HL-60 (cell line): Measurements from ENCODE around the gene ACVR2A.

ENCODE experiments used
- DNase-seq, 2 experiments: peaks; one replicate each; pipeline ENCODE4 v3.0.0-alpha.2; 2010 to 2020; ENCODE audit warnings: low read depth in 1 of 2, low spot score in 1 of 2
- H3K27ac ChIP-seq: fragments of 250-450 bp; sonication (Bioruptor Pico); replicated peaks from 2 replicates; pipeline ENCODE4 v1.5.1; 2020; ENCODE audit warnings: mild to moderate bottlenecking, moderate library complexity
- H3K27me3 ChIP-seq: fragments of 250-450 bp; sonication (Bioruptor Pico); 2 replicates; pipeline ENCODE4 v1.5.1; 2021; ENCODE audit warnings: mild to moderate bottlenecking, moderate library complexity; ENCODE audit not compliant: insufficient read depth, poor library complexity, severe bottlenecking
- H3K4me3 ChIP-seq: replicated peaks from 2 replicates; pipeline ENCODE4 v1.5.1; 2011; ENCODE audit warnings: mild to moderate bottlenecking, control low read depth, low read length; ENCODE audit not compliant: insufficient read depth
- GABPA ChIP-seq: IDR thresholded peaks from 2 replicates; pipeline ENCODE4 v1.6.1; 2012; ENCODE audit warnings: low read depth
- POLR2AphosphoS5 ChIP-seq: IDR thresholded peaks from 2 replicates; pipeline ENCODE4 v1.6.1; 2012; ENCODE audit warnings: low read depth
- SPI1 ChIP-seq: IDR thresholded peaks from 2 replicates; pipeline ENCODE4 v1.6.1; 2012; ENCODE audit warnings: low read depth, mild to moderate bottlenecking, borderline replicate concordance
- TF ChIP-seq, protein P1 (sequence below): IDR thresholded peaks from one replicate; pipeline ENCODE4 v1.5.1; 2011; ENCODE audit warnings: low read length, control low read depth, inconsistent platforms; ENCODE audit not compliant: insufficient read depth
- TF ChIP-seq, protein P2 (sequence below): IDR thresholded peaks from 2 replicates; pipeline ENCODE4 v1.6.1; 2012; ENCODE audit warnings: low read depth; ENCODE audit not compliant: insufficient replicate concordance

Gene ACVR2A

DNA sequence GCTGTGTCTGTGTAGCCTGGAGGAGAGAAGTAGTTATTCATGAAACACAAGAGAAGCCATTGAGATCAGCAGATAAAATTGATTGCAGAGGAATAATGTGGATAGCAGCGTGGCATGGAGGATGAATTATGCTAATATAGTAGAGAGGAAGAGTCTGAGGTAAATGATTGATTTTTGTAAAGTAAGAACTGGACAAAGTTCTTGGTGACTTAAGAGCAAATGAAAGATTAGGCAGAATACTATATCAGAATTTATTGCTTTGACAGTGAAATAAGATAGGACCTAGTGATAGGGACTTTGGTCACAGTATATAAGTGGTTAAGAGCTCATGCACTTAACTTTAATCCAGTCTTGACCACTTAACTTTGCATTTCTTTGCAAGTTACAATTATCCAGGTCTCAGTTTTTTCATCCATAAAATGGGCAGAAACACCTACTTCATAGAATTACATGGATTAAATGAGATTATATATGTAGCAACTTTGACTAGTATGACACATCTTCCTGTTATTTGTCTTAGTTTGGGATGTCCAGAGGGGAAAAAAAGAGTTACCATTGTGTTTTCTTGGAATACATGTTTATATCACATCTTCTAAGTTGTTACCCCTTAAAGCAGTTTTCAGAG, 29.1 kb downstream of the ACVR2A start:
- H3K27me3 ChIP-seq, result peaks cover 3% of the 10 kb centered on the region
- H3K4me3 ChIP-seq, result no peak overlapping the region
- no peak for DNase-seq
- TF ChIP-seq GABPA (no peak), SPI1 (no peak), POLR2AphosphoS5 (no peak)
- TF ChIP-seq, protein P1, sequence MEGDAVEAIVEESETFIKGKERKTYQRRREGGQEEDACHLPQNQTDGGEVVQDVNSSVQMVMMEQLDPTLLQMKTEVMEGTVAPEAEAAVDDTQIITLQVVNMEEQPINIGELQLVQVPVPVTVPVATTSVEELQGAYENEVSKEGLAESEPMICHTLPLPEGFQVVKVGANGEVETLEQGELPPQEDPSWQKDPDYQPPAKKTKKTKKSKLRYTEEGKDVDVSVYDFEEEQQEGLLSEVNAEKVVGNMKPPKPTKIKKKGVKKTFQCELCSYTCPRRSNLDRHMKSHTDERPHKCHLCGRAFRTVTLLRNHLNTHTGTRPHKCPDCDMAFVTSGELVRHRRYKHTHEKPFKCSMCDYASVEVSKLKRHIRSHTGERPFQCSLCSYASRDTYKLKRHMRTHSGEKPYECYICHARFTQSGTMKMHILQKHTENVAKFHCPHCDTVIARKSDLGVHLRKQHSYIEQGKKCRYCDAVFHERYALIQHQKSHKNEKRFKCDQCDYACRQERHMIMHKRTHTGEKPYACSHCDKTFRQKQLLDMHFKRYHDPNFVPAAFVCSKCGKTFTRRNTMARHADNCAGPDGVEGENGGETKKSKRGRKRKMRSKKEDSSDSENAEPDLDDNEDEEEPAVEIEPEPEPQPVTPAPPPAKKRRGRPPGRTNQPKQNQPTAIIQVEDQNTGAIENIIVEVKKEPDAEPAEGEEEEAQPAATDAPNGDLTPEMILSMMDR, result no peak
- TF ChIP-seq, protein P2, sequence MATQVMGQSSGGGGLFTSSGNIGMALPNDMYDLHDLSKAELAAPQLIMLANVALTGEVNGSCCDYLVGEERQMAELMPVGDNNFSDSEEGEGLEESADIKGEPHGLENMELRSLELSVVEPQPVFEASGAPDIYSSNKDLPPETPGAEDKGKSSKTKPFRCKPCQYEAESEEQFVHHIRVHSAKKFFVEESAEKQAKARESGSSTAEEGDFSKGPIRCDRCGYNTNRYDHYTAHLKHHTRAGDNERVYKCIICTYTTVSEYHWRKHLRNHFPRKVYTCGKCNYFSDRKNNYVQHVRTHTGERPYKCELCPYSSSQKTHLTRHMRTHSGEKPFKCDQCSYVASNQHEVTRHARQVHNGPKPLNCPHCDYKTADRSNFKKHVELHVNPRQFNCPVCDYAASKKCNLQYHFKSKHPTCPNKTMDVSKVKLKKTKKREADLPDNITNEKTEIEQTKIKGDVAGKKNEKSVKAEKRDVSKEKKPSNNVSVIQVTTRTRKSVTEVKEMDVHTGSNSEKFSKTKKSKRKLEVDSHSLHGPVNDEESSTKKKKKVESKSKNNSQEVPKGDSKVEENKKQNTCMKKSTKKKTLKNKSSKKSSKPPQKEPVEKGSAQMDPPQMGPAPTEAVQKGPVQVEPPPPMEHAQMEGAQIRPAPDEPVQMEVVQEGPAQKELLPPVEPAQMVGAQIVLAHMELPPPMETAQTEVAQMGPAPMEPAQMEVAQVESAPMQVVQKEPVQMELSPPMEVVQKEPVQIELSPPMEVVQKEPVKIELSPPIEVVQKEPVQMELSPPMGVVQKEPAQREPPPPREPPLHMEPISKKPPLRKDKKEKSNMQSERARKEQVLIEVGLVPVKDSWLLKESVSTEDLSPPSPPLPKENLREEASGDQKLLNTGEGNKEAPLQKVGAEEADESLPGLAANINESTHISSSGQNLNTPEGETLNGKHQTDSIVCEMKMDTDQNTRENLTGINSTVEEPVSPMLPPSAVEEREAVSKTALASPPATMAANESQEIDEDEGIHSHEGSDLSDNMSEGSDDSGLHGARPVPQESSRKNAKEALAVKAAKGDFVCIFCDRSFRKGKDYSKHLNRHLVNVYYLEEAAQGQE, result no peak
- no peak overlapping the region for H3K27ac ChIP-seq

DNA sequence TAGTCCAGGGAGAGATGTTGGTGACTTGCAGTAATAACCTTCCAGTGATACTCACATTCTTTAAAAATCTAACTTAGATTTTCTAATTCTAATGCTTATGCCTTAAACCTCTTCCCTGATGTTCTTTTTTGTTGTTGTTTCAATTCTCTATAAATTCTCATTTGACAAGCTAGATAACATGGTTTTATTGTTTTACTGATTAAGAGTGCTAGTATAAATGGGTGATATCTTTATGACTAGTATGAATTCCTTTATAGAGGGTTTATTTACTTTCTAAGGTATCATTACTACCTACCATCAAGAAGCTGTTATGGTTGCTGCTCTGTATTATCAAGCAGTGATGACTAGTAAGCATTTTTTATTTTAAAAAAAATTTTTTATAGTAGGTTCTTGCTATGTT, 35.0 kb downstream of the ACVR2A start:
- no peak for DNase-seq
- TF ChIP-seq, protein P1, result no peak
- TF ChIP-seq POLR2AphosphoS5 (no peak), GABPA (no peak), SPI1 (no peak)
- TF ChIP-seq, protein P2, result no peak
- Histone ChIP-seq H3K27me3 (no peaks in the 10 kb centered on the region), H3K4me3 (no peak overlapping the region), H3K27ac (no peak overlapping the region)

DNA sequence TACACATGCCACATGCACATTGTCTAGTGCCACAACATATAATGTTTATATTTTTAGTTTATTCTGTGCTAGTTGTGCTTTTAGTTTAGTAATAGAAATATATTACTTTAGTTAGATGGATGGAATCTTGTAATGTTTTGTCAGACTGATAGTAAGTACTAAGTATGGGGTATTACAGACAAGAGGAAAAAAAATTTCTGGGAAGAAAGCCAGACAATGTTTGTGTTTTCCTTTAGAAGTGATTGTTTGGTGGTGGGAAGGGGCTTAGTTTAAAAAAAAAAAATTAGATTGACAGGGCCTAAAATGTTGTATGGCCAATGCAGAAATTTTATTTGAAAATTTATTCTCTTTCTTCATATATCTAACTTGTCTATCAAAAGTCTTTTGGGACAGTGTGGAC, 37.8 kb downstream of the ACVR2A start:
- Histone ChIP-seq H3K4me3 (no peak overlapping the region), H3K27ac (no peak overlapping the region), H3K27me3 (no peaks in the 10 kb centered on the region)
- DNase-seq, result no peak
- TF ChIP-seq, protein P2, result no peak

DNA sequence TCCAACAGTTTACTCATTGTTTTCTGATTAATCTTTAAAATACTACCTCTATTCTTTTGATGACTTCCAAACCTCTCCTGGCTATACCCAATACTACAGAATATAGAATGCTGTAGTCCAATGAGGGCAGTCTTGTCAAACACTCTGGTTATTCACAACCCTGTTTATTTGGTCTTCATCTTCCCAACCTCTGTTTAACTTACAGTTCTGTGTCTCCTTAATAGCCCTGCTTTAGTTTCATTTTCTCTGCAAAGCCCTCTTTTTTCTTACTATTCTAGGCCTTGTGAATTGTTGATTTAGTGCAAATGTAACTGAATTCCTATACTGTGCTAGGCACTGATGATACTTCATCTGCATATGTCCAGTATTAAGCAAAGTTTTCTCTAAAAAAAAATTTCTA, 40.0 kb downstream of the ACVR2A start:
- H3K27ac ChIP-seq, result no peak overlapping the region
- H3K27me3 ChIP-seq, result no peaks in the 10 kb centered on the region
- H3K4me3 ChIP-seq, result no peak overlapping the region
- TF ChIP-seq POLR2AphosphoS5 (no peak), GABPA (no peak), SPI1 (no peak)
- TF ChIP-seq, protein P1, result no peak
- TF ChIP-seq, protein P2, result no peak
- no peak for DNase-seq
